Tibial nerve (tissue), 4 donors: Measurements from ENCODE around the gene CD247. TPM values are rescaled to one million over a fixed set of nuclear protein-coding genes. Genes with fewer than 3 reads are reported as not detected.
A peak's percentile ranks its signal among the peaks of the same experiment; 100 is the strongest.

Experiments
- DNase-seq, 2 donors: peaks; one replicate each; pipeline ENCODE4 v3.0.0-alpha.2; 2019; ENCODE audit warnings: low spot score in 2 of 2
- H3K27ac ChIP-seq, 4 donors: fragments of 200-600 bp; sonication (generic) in 3 of 4; one replicate each; pipeline ENCODE4 v1.5.1; 2017 to 2019; ENCODE audit warnings: mild to moderate bottlenecking in 1 of 4
- H3K27me3 ChIP-seq, 2 donors: fragments of 200-600 bp; sonication (generic) in 1 of 2; one replicate each; pipeline versions ENCODE4 v1.5.1 to v1.6.0; 2017 to 2019
- H3K36me3 ChIP-seq, 3 donors: fragments of 200-600 bp; sonication (generic); one replicate each; pipeline ENCODE4 v1.5.1; 2018 to 2019
- H3K4me1 ChIP-seq, 4 donors: fragments of 200-600 bp; sonication (generic) in 3 of 4; one replicate each; pipeline ENCODE4 v1.5.1; 2017 to 2019
- H3K4me3 ChIP-seq, 4 donors: fragments of 200-600 bp; sonication (generic) in 3 of 4; one replicate each; pipeline ENCODE4 v1.5.1; 2017 to 2019; ENCODE audit warnings: mild to moderate bottlenecking in 1 of 4, moderate library complexity in 1 of 4
- H3K9me3 ChIP-seq, 4 donors: fragments of 200-600 bp; sonication (generic) in 3 of 4; one replicate each; pipeline ENCODE4 v1.5.1; 2017 to 2019
- CTCF ChIP-seq, 5 experiments: fragments of 200-600 bp in 3 of 5; fragments of 450-650 bp in 2 of 5; sonication (generic) in 3 of 5; IDR thresholded peaks; one replicate each; pipeline ENCODE4 v1.5.1; 2016 to 2019; ENCODE audit warnings: antibody characterized with exemption in 5 of 5, mild to moderate bottlenecking in 3 of 5, moderate library complexity in 2 of 5
- EP300 ChIP-seq, 2 donors: sonication (generic); formaldehyde crosslinking; IDR thresholded peaks; one replicate each; pipeline ENCODE4 v1.6.1; 2017; ENCODE audit warnings: antibody characterized with exemption in 2 of 2, mild to moderate bottlenecking in 1 of 2
- POLR2A ChIP-seq, 2 donors: fragments of 450-650 bp; IDR thresholded peaks; one replicate each; pipeline ENCODE4 v1.6.1; 2017; ENCODE audit warnings: antibody characterized with exemption in 2 of 2, mild to moderate bottlenecking in 2 of 2, moderate library complexity in 2 of 2
- WGBS, 2 donors: methylation state at CpG; one replicate each; pipeline ENCODE4 v1.1.5; 2018; 5-methylcytosine and 5-hydroxymethylcytosine counted together
- total RNA-seq, 4 donors: library from RNA; depleted of rRNA; stranded (reverse); fragments of >200 nt; gene quantifications; one replicate each; pipeline ENCODE4 v1.1.0, GENCODE V29; 2016

CD247 gene
- total RNA-seq, 4 donors from 2014 or later: 1.2 to 1.5 (median 1.4) TPM; not detected in 1

GRCh38 chr1:167542109-167543032, 24.0 kb upstream of the CD247 start:
- peak overlapping the region in 1 of 4 donors; percentile 3 for H3K27ac ChIP-seq
- H3K36me3 ChIP-seq: peaks cover 0 to 50% (median 0%) of the 10 kb centered on the region in 3 donors
- WGBS, 2 donors: 86 to 89% methylated on average over 12 of the region's 12 CpGs

DNA sequence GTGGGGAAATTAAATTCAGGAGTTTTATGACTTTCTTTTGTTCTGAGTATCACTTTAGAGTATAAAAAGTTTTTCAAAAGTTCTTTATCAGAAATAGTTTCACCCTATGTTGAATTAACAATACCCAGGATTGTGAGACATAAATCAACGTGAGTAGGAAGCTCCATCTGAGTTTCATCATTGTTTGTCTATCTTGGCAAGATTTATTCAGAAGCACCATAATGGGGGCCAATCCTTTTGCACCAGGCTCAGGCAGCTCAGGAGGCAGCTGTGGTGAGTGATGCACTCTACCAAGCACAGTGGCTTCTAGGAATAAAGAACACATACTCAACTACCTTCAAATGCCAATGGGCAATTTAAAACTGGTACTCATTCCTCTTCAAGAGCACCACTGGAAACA, 23.3 kb upstream of the CD247 start:
- Histone ChIP-seq H3K27ac (no peak overlapping the region), H3K9me3 (no peaks in the 10 kb centered on the region), H3K27me3 (no peaks in the 10 kb centered on the region), H3K36me3 (peaks cover 0 to 43% (median 0%) of the 10 kb centered on the region in 3 donors), H3K4me1 (no peaks in the 10 kb centered on the region), H3K4me3 (no peak overlapping the region)
- TF ChIP-seq CTCF (IDR thresholded peaks at IDR 0.05) (no peak), EP300 (IDR thresholded peaks at IDR 0.05) (no peak), POLR2A (IDR thresholded peaks at IDR 0.05) (no peak)
- DNase-seq: no peak
- 13 to 15% methylated on average over 1 of the region's 1 CpG for WGBS, 2 donors

More at GRCh38 chr1:167542109-167543032, 24.0 kb upstream of the CD247 start:
- H3K9me3 ChIP-seq: no peaks in the 10 kb centered on the region
- no peaks in the 10 kb centered on the region for H3K27me3 ChIP-seq
- no peaks in the 10 kb centered on the region for H3K4me1 ChIP-seq
- no peak overlapping the region for H3K4me3 ChIP-seq
- no peak for DNase-seq
- TF ChIP-seq CTCF (IDR thresholded peaks at IDR 0.05): no peak
- no peak for TF ChIP-seq POLR2A (IDR thresholded peaks at IDR 0.05)
- TF ChIP-seq EP300 (IDR thresholded peaks at IDR 0.05): no peak

- H3K36me3 ChIP-seq: peaks cover 0 to 36% (median 0%) of the 10 kb centered on the region in 3 donors
- no peaks in the 10 kb centered on the region for H3K4me1 ChIP-seq
- no peaks in the 10 kb centered on the region for H3K9me3 ChIP-seq
- no peak for DNase-seq
- H3K27ac ChIP-seq: no peak overlapping the region
- no peak for TF ChIP-seq EP300 (IDR thresholded peaks at IDR 0.05)
- TF ChIP-seq CTCF (IDR thresholded peaks at IDR 0.05): no peak
- TF ChIP-seq POLR2A (IDR thresholded peaks at IDR 0.05): no peak
- H3K27me3 ChIP-seq: no peaks in the 10 kb centered on the region
- no peak overlapping the region for H3K4me3 ChIP-seq
Observed at GRCh38 chr1:167541003-167541402, 22.7 kb upstream of the CD247 start.

DNA sequence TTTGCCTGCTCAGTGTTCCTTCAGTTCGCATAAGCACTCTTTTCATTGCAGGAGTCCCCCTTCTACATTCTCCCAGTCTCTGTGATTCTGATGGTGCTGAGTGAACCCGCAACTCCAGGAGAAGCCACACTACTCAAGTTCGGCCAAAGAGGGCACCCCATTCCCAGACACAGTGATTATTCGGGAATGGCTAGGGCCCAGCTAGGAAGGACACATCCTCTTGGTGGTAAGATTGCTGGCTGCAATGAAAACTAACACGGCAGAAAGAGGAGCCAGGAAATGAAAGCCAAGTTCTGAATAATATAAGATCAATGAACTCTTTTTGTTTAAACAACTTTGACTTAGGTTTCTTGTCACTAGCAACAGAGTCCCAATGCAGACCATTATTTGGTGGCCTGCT, 20.3 kb upstream of the CD247 start:
- no peak overlapping the region for H3K4me3 ChIP-seq
- TF ChIP-seq CTCF (IDR thresholded peaks at IDR 0.05) (no peak), POLR2A (IDR thresholded peaks at IDR 0.05) (no peak), EP300 (IDR thresholded peaks at IDR 0.05) (no peak)
- H3K9me3 ChIP-seq: no peaks in the 10 kb centered on the region
- no peaks in the 10 kb centered on the region for H3K27me3 ChIP-seq
- WGBS, 2 donors: 35 to 41% methylated on average over 5 of the region's 5 CpGs
- H3K27ac ChIP-seq: no peak overlapping the region
- no peaks in the 10 kb centered on the region for H3K4me1 ChIP-seq
- peaks cover 0 to 16% (median 0%) of the 10 kb centered on the region in 3 donors for H3K36me3 ChIP-seq
- DNase-seq: no peak

DNA sequence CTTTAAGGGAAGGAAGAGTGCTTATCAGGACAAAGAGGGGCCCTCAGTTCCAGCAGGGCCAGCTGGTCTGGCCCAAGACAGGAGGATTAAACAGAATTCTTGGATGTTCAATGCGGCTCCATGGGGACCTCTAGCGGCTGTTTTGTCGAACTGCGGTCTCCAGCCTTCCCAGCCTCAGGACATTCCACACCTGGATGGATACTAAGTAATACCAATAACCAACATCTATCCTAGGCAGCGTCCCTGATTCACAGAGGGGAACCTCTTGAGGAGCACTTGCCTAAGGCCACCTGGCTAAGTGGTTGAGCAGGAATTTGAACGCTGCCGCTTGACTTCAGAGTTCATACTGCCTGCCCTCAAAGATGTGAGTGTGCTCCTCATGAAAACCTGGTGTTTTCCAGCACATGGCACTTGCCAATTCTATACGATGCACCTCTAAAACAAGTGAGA, 15.5 kb upstream of the CD247 start:
- H3K4me1 ChIP-seq: peaks cover 0 to 4% (median 0%) of the 10 kb centered on the region in 4 donors
- H3K27me3 ChIP-seq: no peaks in the 10 kb centered on the region
- no peak for TF ChIP-seq POLR2A (IDR thresholded peaks at IDR 0.05)
- peak; percentile 79 to 89 (median 84) for TF ChIP-seq CTCF (IDR thresholded peaks at IDR 0.05)
- WGBS, 2 donors: 12 to 16% methylated on average over 7 to 8 of the region's 8 CpGs
- peak in 1 of 2 donors; percentile 76 for DNase-seq
- H3K4me3 ChIP-seq: no peak overlapping the region
- no peaks in the 10 kb centered on the region for H3K36me3 ChIP-seq
- no peak overlapping the region for H3K27ac ChIP-seq
- no peaks in the 10 kb centered on the region for H3K9me3 ChIP-seq
